ENCODE measurements around the gene EI24.
"Not testable (repeated sequence)": the region's sequence is repeated elsewhere in the genome, so short reads cannot be mapped to it uniquely, and the experiment has no call there.

Gene EI24

GRCh38 chr11:125568970-125569914 is at the start of gene EI24:
Gene EI24, plus strand, starts transcription at chr11:125569477. Its CDS starts 3,051 bp downstream, at chr11:125572528.
- peaks cover 14 to 16% of the 10 kb centered on the region in 2 donors for H3K4me1 ChIP-seq (ENCODE audit: control insufficient read depth in 1 of 2, insufficient read depth in 2 of 2, low read length in 2 of 2)
- H3K9ac ChIP-seq (ENCODE audit: low read depth in 1 of 2, low read length in 2 of 2): peak within 1 kb of the TSS; percentile 90 to 95
- H3K27me3 ChIP-seq (ENCODE audit: control insufficient read depth in 1 of 2, insufficient read depth in 2 of 2, low read length in 2 of 2): no peaks in the 10 kb centered on the region
- H3K27ac ChIP-seq (ENCODE audit: low read depth, low read length): peak within 1 kb of the TSS; percentile 69
- H3K36me3 ChIP-seq (ENCODE audit: control insufficient read depth in 1 of 2, insufficient read depth in 2 of 2, low read length in 2 of 2): peaks cover 3 to 16% of the 10 kb centered on the region in 2 donors
- peak within 1 kb of the TSS; percentile 87 to 93 for H3K4me3 ChIP-seq (ENCODE audit: low read depth in 1 of 2, low read length in 2 of 2)
- no peaks in the 10 kb centered on the region for H3K9me3 ChIP-seq (ENCODE audit: control insufficient read depth in 1 of 2, low read length in 2 of 2)

GRCh38 chr11:125519860-125520834 is 49.1 kb upstream of the EI24 start:
- H3K27ac ChIP-seq (ENCODE audit: low read depth, low read length): no peak overlapping the region
- H3K36me3 ChIP-seq (ENCODE audit: control insufficient read depth in 1 of 2, insufficient read depth in 2 of 2, low read length in 2 of 2): no peaks in the 10 kb centered on the region
- H3K27me3 ChIP-seq (ENCODE audit: control insufficient read depth in 1 of 2, insufficient read depth in 2 of 2, low read length in 2 of 2): no peaks in the 10 kb centered on the region
- no peaks in the 10 kb centered on the region for H3K4me1 ChIP-seq (ENCODE audit: control insufficient read depth in 1 of 2, insufficient read depth in 2 of 2, low read length in 2 of 2)
- no peak overlapping the region for H3K9ac ChIP-seq (ENCODE audit: low read depth in 1 of 2, low read length in 2 of 2)
- H3K4me3 ChIP-seq (ENCODE audit: low read depth in 1 of 2, low read length in 2 of 2): no peak overlapping the region
- H3K9me3 ChIP-seq (ENCODE audit: control insufficient read depth in 1 of 2, low read length in 2 of 2): peaks cover 0 to 3% of the 10 kb centered on the region in 2 donors

GRCh38 chr11:125525303-125525702 is 44.0 kb upstream of the EI24 start:
- H3K36me3 ChIP-seq (ENCODE audit: control insufficient read depth in 1 of 2, insufficient read depth in 2 of 2, low read length in 2 of 2): no peaks in the 10 kb centered on the region
- no peak overlapping the region for H3K27ac ChIP-seq (ENCODE audit: low read depth, low read length)
- H3K9me3 ChIP-seq (ENCODE audit: control insufficient read depth in 1 of 2, low read length in 2 of 2): no peaks in the 10 kb centered on the region
- H3K9ac ChIP-seq (ENCODE audit: low read depth in 1 of 2, low read length in 2 of 2): no peak overlapping the region
- H3K4me3 ChIP-seq (ENCODE audit: low read depth in 1 of 2, low read length in 2 of 2): no peak overlapping the region
- H3K4me1 ChIP-seq (ENCODE audit: control insufficient read depth in 1 of 2, insufficient read depth in 2 of 2, low read length in 2 of 2): no peaks in the 10 kb centered on the region
- no peaks in the 10 kb centered on the region for H3K27me3 ChIP-seq (ENCODE audit: control insufficient read depth in 1 of 2, insufficient read depth in 2 of 2, low read length in 2 of 2)

GRCh38 chr11:125532668-125533067 is 36.6 kb upstream of the EI24 start:
- Histone ChIP-seq H3K9me3 (ENCODE audit: control insufficient read depth in 1 of 2, low read length in 2 of 2) (no peaks in the 10 kb centered on the region), H3K36me3 (ENCODE audit: control insufficient read depth in 1 of 2, insufficient read depth in 2 of 2, low read length in 2 of 2) (no peaks in the 10 kb centered on the region), H3K27me3 (ENCODE audit: control insufficient read depth in 1 of 2, insufficient read depth in 2 of 2, low read length in 2 of 2) (no peaks in the 10 kb centered on the region), H3K27ac (ENCODE audit: low read depth, low read length) (no peak overlapping the region), H3K4me3 (ENCODE audit: low read depth in 1 of 2, low read length in 2 of 2) (no peak overlapping the region), H3K4me1 (ENCODE audit: control insufficient read depth in 1 of 2, insufficient read depth in 2 of 2, low read length in 2 of 2) (no peaks in the 10 kb centered on the region), H3K9ac (ENCODE audit: low read depth in 1 of 2, low read length in 2 of 2) (no peak overlapping the region)

- H3K27ac ChIP-seq (ENCODE audit: low read depth, low read length): no peak overlapping the region
- H3K4me1 ChIP-seq (ENCODE audit: control insufficient read depth in 1 of 2, insufficient read depth in 2 of 2, low read length in 2 of 2): no peaks in the 10 kb centered on the region
- H3K36me3 ChIP-seq (ENCODE audit: control insufficient read depth in 1 of 2, insufficient read depth in 2 of 2, low read length in 2 of 2): no peaks in the 10 kb centered on the region
- no peaks in the 10 kb centered on the region for H3K27me3 ChIP-seq (ENCODE audit: control insufficient read depth in 1 of 2, insufficient read depth in 2 of 2, low read length in 2 of 2)
- H3K9me3 ChIP-seq (ENCODE audit: control insufficient read depth in 1 of 2, low read length in 2 of 2): no peaks in the 10 kb centered on the region
- H3K4me3 ChIP-seq (ENCODE audit: low read depth in 1 of 2, low read length in 2 of 2): no peak overlapping the region
- no peak overlapping the region for H3K9ac ChIP-seq (ENCODE audit: low read depth in 1 of 2, low read length in 2 of 2)
Observed at GRCh38 chr11:125535585-125535984, 33.7 kb upstream of the EI24 start.

- not testable (repeated sequence) for H3K9me3 ChIP-seq (ENCODE audit: control insufficient read depth in 1 of 2, low read length in 2 of 2); H3K27ac ChIP-seq (ENCODE audit: low read depth, low read length); H3K9ac ChIP-seq (ENCODE audit: low read depth in 1 of 2, low read length in 2 of 2); H3K27me3 ChIP-seq (ENCODE audit: control insufficient read depth in 1 of 2, insufficient read depth in 2 of 2, low read length in 2 of 2); H3K36me3 ChIP-seq (ENCODE audit: control insufficient read depth in 1 of 2, insufficient read depth in 2 of 2, low read length in 2 of 2); H3K4me1 ChIP-seq (ENCODE audit: control insufficient read depth in 1 of 2, insufficient read depth in 2 of 2, low read length in 2 of 2); H3K4me3 ChIP-seq (ENCODE audit: low read depth in 1 of 2, low read length in 2 of 2)
Observed at GRCh38 chr11:125536834-125537233, 32.4 kb upstream of the EI24 start.

- Histone ChIP-seq H3K4me3 (ENCODE audit: low read depth in 1 of 2, low read length in 2 of 2) (no peak overlapping the region), H3K9ac (ENCODE audit: low read depth in 1 of 2, low read length in 2 of 2) (no peak overlapping the region), H3K9me3 (ENCODE audit: control insufficient read depth in 1 of 2, low read length in 2 of 2) (peaks cover 0 to 3% of the 10 kb centered on the region in 2 donors), H3K36me3 (ENCODE audit: control insufficient read depth in 1 of 2, insufficient read depth in 2 of 2, low read length in 2 of 2) (no peaks in the 10 kb centered on the region), H3K27ac (ENCODE audit: low read depth, low read length) (no peak overlapping the region), H3K4me1 (ENCODE audit: control insufficient read depth in 1 of 2, insufficient read depth in 2 of 2, low read length in 2 of 2) (no peaks in the 10 kb centered on the region), H3K27me3 (ENCODE audit: control insufficient read depth in 1 of 2, insufficient read depth in 2 of 2, low read length in 2 of 2) (no peaks in the 10 kb centered on the region)
Observed at GRCh38 chr11:125542709-125543108, 26.6 kb upstream of the EI24 start.

- peaks cover 22% of the 10 kb centered on the region in 2 donors for H3K9me3 ChIP-seq (ENCODE audit: control insufficient read depth in 1 of 2, low read length in 2 of 2)
- H3K9ac ChIP-seq (ENCODE audit: low read depth in 1 of 2, low read length in 2 of 2): no peak overlapping the region
- H3K36me3 ChIP-seq (ENCODE audit: control insufficient read depth in 1 of 2, insufficient read depth in 2 of 2, low read length in 2 of 2): no peaks in the 10 kb centered on the region
- no peak overlapping the region for H3K4me3 ChIP-seq (ENCODE audit: low read depth in 1 of 2, low read length in 2 of 2)
- no peaks in the 10 kb centered on the region for H3K4me1 ChIP-seq (ENCODE audit: control insufficient read depth in 1 of 2, insufficient read depth in 2 of 2, low read length in 2 of 2)
- no peaks in the 10 kb centered on the region for H3K27me3 ChIP-seq (ENCODE audit: control insufficient read depth in 1 of 2, insufficient read depth in 2 of 2, low read length in 2 of 2)
- no peak overlapping the region for H3K27ac ChIP-seq (ENCODE audit: low read depth, low read length)
Observed at GRCh38 chr11:125550780-125551179, 18.5 kb upstream of the EI24 start.

GRCh38 chr11:125551835-125552342 is 17.4 kb upstream of the EI24 start:
- H3K36me3 ChIP-seq (ENCODE audit: control insufficient read depth in 1 of 2, insufficient read depth in 2 of 2, low read length in 2 of 2): no peaks in the 10 kb centered on the region
- H3K9me3 ChIP-seq (ENCODE audit: control insufficient read depth in 1 of 2, low read length in 2 of 2): peaks cover 22% of the 10 kb centered on the region in 2 donors
- H3K27me3 ChIP-seq (ENCODE audit: control insufficient read depth in 1 of 2, insufficient read depth in 2 of 2, low read length in 2 of 2): no peaks in the 10 kb centered on the region
- H3K4me1 ChIP-seq (ENCODE audit: control insufficient read depth in 1 of 2, insufficient read depth in 2 of 2, low read length in 2 of 2): no peaks in the 10 kb centered on the region
- no peak overlapping the region for H3K9ac ChIP-seq (ENCODE audit: low read depth in 1 of 2, low read length in 2 of 2)
- no peak overlapping the region for H3K27ac ChIP-seq (ENCODE audit: low read depth, low read length)
- no peak overlapping the region for H3K4me3 ChIP-seq (ENCODE audit: low read depth in 1 of 2, low read length in 2 of 2)

Measured in duodenal mucosa (tissue), 2 donors.